NB4 (cell line): Measurements from ENCODE around the gene TSPAN4.

ENCODE experiments used
- CTCF ChIP-seq: IDR thresholded peaks from one replicate; pipeline ENCODE4 v1.5.1; 2012; ENCODE audit warnings: low read depth, low read length
- MAX ChIP-seq: IDR thresholded peaks from 2 replicates; pipeline ENCODE4 v1.6.1; 2011; ENCODE audit warnings: low read depth, low read length
- MYC ChIP-seq: IDR thresholded peaks from 2 replicates; pipeline ENCODE4 v1.6.1; 2011; ENCODE audit warnings: low read depth, low read length
- POLR2A ChIP-seq: IDR thresholded peaks from 2 replicates; pipeline ENCODE4 v1.6.1; 2011; ENCODE audit warnings: mild to moderate bottlenecking; ENCODE audit not compliant: insufficient read length; ENCODE audit errors: extremely low read depth

- TF ChIP-seq POLR2A (no peak), CTCF (no peak), MAX (no peak), MYC (no peak)
Measured at GRCh38 chr11:846496-847098, 3.9 kb downstream of the TSPAN4 start.
